ENCODE results near the gene B4GALNT3.

The B4GALNT3 gene

DNA sequence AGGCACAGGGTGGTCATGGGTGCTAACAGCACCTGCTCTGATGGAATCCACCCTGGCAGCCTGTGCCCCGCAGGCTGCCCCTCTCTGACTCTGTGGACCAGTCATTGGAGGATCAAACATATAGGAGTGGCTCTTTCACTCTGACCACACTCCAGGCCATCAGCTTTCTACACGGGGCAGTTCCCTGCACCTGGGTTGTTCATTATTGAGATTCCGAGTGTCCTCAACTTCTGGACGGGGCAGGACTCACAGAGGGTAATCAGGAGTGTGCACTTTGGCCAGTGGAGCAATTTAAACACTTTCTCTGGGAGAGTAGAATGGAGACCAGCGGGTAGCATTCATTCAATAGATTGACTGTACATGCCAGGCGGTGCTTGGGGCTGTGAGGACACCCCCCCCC, 108.7 kb downstream of the B4GALNT3 start:
- POLR2A ChIA-PET, result no interaction called here
- CTCF ChIA-PET, result no interaction called here
- DNase-seq (ENCODE audit: extremely low spot score), result no peak
- TF ChIP-seq FOXA1 (IDR thresholded peaks at IDR 0.05), result no peak
- TF ChIP-seq TARDBP (IDR thresholded peaks at IDR 0.05), result no peak
- TF ChIP-seq ARNT (IDR thresholded peaks at IDR 0.05), result no peak
- no peak for TF ChIP-seq FOXM1 (IDR thresholded peaks at IDR 0.05; ENCODE audit: borderline replicate concordance)
- TF ChIP-seq LEF1 (IDR thresholded peaks at IDR 0.05; ENCODE audit: borderline replicate concordance), result no peak
- no peak for TF ChIP-seq BHLHE40 (IDR thresholded peaks at IDR 0.05; ENCODE audit: borderline replicate concordance)
- no peak for TF ChIP-seq CTBP1 (IDR thresholded peaks at IDR 0.05; ENCODE audit: borderline replicate concordance)
- TF ChIP-seq FOXK2 (IDR thresholded peaks at IDR 0.05), result no peak
- no peak for TF ChIP-seq L3MBTL2 (conservative IDR thresholded peaks at IDR 0.05)
- no peak for TF ChIP-seq ZNF384 (IDR thresholded peaks at IDR 0.05)
- TF ChIP-seq NFRKB (IDR thresholded peaks at IDR 0.05), result no peak
- TF ChIP-seq ELF4 (IDR thresholded peaks at IDR 0.05), result no peak
- no peak for TF ChIP-seq PKNOX1 (IDR thresholded peaks at IDR 0.05)
- TF ChIP-seq HDGF (IDR thresholded peaks at IDR 0.05; ENCODE audit: borderline replicate concordance), result no peak
- no peak for TF ChIP-seq SUZ12 (IDR thresholded peaks at IDR 0.05)

GRCh38 chr12:569091-569676, 109.4 kb downstream of the B4GALNT3 start:
- POLR2A ChIA-PET, result interaction anchor here (1.2 kb wide), 1 partner anchor 524 kb away, joined by 3 read pairs; no protein-coding TSS in a partner anchor
- CTCF ChIA-PET, result interaction anchor here (0.7 to 2.6 kb wide), 4 partner anchors 182 to 387 kb away, joined by 3 to 17 read pairs (median 4); no protein-coding TSS in a partner anchor
- TF ChIP-seq SUZ12 (IDR thresholded peaks at IDR 0.05) (no peak), BHLHE40 (IDR thresholded peaks at IDR 0.05; ENCODE audit: borderline replicate concordance) (no peak), FOXM1 (IDR thresholded peaks at IDR 0.05; ENCODE audit: borderline replicate concordance) (no peak), SP1 (IDR thresholded peaks at IDR 0.05) (no peak), HDGF (IDR thresholded peaks at IDR 0.05; ENCODE audit: borderline replicate concordance) (no peak)
- no peak for DNase-seq (ENCODE audit: extremely low spot score)

- CTCF ChIA-PET, result interaction anchor here (0.6 to 2.7 kb wide), 12 partner anchors 9 to 1035 kb away, joined by 3 to 17 read pairs (median 4); partner anchors contain the start of gene RAD52
- peak; percentile 93 for DNase-seq (ENCODE audit: extremely low spot score)
- POLR2A ChIA-PET, result interaction anchor here (0.7 to 3.5 kb wide), 5 partner anchors 43 to 523 kb away, joined by 3 to 41 read pairs (median 3); partner anchors contain the start of genes RAD52 and WNK1
- TF ChIP-seq L3MBTL2 (conservative IDR thresholded peaks at IDR 0.05) (peak; percentile 46), SUZ12 (IDR thresholded peaks at IDR 0.05) (no peak), LEF1 (IDR thresholded peaks at IDR 0.05; ENCODE audit: borderline replicate concordance) (no peak), FOXM1 (IDR thresholded peaks at IDR 0.05; ENCODE audit: borderline replicate concordance) (no peak; the same call in 1 of the 2 replicates), PKNOX1 (IDR thresholded peaks at IDR 0.05) (no peak), ARNT (IDR thresholded peaks at IDR 0.05) (peak; percentile 72), TARDBP (IDR thresholded peaks at IDR 0.05) (no peak)
These were observed 110.2 kb downstream of the B4GALNT3 start for GRCh38 chr12:569803-570434.

DNA sequence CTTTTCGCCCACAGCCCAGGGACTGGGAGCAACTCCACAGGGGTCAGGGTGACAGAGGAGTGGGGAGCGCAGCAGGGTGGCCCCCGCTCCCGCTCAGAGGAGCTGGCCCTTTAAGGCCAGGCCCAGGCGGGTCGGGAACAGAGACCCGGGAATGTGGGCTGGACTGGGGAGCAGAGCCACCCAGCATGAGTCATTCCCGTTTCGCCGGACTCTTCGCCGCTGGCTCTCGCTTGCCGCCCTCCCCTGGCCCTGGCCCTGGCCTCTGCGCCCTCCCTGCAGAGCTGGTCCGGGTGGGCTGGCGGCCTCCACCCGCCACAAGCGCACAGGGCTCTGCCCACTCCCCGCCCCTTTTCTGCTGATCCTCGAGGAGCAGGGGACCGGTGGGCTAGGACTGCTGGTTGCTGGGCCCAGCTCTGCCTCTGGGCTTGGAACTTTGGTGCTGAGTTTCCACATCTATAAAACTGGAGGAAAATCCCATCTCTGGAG, 110.7 kb downstream of the B4GALNT3 start:
- POLR2A ChIA-PET, result interaction anchor here (0.7 to 3.5 kb wide), 5 partner anchors 42 to 523 kb away, joined by 3 to 41 read pairs (median 3); partner anchors contain the start of genes RAD52 and WNK1
- DNase-seq (ENCODE audit: extremely low spot score), result peak; percentile 37
- CTCF ChIA-PET, result interaction anchor here (0.6 to 2.7 kb wide), 11 partner anchors 8 to 1035 kb away, joined by 3 to 17 read pairs (median 4); partner anchors contain the start of gene RAD52
- TF ChIP-seq LEF1 (IDR thresholded peaks at IDR 0.05; ENCODE audit: borderline replicate concordance), result no peak
- no peak for TF ChIP-seq SP1 (IDR thresholded peaks at IDR 0.05)
- TF ChIP-seq ELF4 (IDR thresholded peaks at IDR 0.05), result no peak
- TF ChIP-seq FOXK2 (IDR thresholded peaks at IDR 0.05), result no peak
- TF ChIP-seq FOXA1 (IDR thresholded peaks at IDR 0.05), result no peak
- no peak for TF ChIP-seq TARDBP (IDR thresholded peaks at IDR 0.05)
- no peak for TF ChIP-seq ARNT (IDR thresholded peaks at IDR 0.05)
- TF ChIP-seq ZNF384 (IDR thresholded peaks at IDR 0.05), result no peak
- TF ChIP-seq PKNOX1 (IDR thresholded peaks at IDR 0.05), result no peak
- no peak for TF ChIP-seq SUZ12 (IDR thresholded peaks at IDR 0.05)
- no peak for TF ChIP-seq FOXM1 (IDR thresholded peaks at IDR 0.05; ENCODE audit: borderline replicate concordance)
- TF ChIP-seq NFRKB (IDR thresholded peaks at IDR 0.05), result no peak
- no peak for TF ChIP-seq L3MBTL2 (conservative IDR thresholded peaks at IDR 0.05)
- no peak for TF ChIP-seq BHLHE40 (IDR thresholded peaks at IDR 0.05; ENCODE audit: borderline replicate concordance)
- TF ChIP-seq HDGF (IDR thresholded peaks at IDR 0.05; ENCODE audit: borderline replicate concordance), result no peak
- no peak for TF ChIP-seq CTBP1 (IDR thresholded peaks at IDR 0.05; ENCODE audit: borderline replicate concordance)

DNA sequence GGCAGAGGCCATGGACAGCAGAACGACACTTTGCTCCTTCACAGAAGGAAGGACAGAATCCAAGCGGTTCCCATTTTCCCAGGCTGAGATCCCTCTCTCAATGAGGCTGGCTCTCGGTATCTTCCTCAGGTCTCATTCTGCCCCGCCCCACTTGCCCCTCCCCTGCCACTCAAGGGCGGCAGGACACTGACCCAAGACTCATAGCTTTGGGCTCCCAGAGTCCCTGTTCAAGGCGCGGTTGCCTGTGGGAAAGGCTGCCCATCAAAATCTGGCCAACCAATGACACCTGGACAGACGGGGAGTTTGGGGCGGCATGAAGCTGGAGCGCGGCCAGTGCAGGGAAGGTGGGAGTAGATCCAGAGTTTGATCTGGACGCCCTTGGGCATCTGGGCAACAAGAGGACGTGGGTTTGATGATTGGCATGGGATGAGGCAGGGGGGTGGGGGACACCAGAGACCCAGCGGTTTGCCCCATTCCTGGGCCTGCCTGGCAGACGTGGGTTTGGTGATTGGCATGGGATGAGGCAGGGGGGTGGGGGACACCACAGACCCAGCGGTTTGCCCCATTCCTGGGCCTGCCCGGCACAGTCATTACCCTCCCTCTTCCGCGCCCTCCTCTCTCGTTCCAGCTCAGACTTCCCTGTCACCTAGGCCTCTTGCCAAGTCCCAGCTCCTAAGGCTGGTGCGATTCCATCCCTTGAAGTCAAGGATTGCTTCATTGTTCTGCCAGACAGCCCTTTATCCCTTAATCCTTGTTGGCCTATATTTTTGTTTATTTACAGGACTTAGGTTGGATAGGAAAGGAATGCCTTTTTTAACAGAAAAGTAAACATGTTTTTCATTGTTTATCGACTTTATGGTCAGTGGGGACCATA, 111.4 kb downstream of the B4GALNT3 start:
- POLR2A ChIA-PET, result interaction anchor here (0.7 to 3.5 kb wide), 5 partner anchors 42 to 378 kb away, joined by 3 to 41 read pairs (median 3); partner anchors contain the start of genes RAD52 and WNK1
- DNase-seq (ENCODE audit: extremely low spot score), result no peak

More for the DNA sequence above, 111.4 kb downstream of the B4GALNT3 start:
- CTCF ChIA-PET, result interaction anchor here (0.8 to 2.7 kb wide), 10 partner anchors 8 to 378 kb away, joined by 3 to 17 read pairs (median 4); partner anchors contain the start of gene RAD52
- TF ChIP-seq FOXA1 (IDR thresholded peaks at IDR 0.05) (no peak), CTBP1 (IDR thresholded peaks at IDR 0.05; ENCODE audit: borderline replicate concordance) (no peak), L3MBTL2 (conservative IDR thresholded peaks at IDR 0.05) (no peak), BHLHE40 (IDR thresholded peaks at IDR 0.05; ENCODE audit: borderline replicate concordance) (no peak), ELF4 (IDR thresholded peaks at IDR 0.05) (no peak), FOXM1 (IDR thresholded peaks at IDR 0.05; ENCODE audit: borderline replicate concordance) (no peak), LEF1 (IDR thresholded peaks at IDR 0.05; ENCODE audit: borderline replicate concordance) (no peak), PKNOX1 (IDR thresholded peaks at IDR 0.05) (peak; percentile 31; the same call in 1 of the 2 replicates)
